HG03175 (cell line): Measurements from ENCODE around the gene COMMD1.
A peak's percentile ranks its signal among the peaks of the same experiment; 100 is the strongest.
"Not testable (repeated sequence)": the region's sequence is repeated elsewhere in the genome, so short reads cannot be mapped to it uniquely, and the experiment has no call there.

Experiments
- ATAC-seq: cut with Tn5 transposase; IDR thresholded peaks from one replicate; pipeline ENCODE4 v1.9.1; 2021; ENCODE audit warnings: mild to moderate bottlenecking, moderate library complexity; ENCODE audit not compliant: unreplicated experiment

Gene COMMD1

DNA sequence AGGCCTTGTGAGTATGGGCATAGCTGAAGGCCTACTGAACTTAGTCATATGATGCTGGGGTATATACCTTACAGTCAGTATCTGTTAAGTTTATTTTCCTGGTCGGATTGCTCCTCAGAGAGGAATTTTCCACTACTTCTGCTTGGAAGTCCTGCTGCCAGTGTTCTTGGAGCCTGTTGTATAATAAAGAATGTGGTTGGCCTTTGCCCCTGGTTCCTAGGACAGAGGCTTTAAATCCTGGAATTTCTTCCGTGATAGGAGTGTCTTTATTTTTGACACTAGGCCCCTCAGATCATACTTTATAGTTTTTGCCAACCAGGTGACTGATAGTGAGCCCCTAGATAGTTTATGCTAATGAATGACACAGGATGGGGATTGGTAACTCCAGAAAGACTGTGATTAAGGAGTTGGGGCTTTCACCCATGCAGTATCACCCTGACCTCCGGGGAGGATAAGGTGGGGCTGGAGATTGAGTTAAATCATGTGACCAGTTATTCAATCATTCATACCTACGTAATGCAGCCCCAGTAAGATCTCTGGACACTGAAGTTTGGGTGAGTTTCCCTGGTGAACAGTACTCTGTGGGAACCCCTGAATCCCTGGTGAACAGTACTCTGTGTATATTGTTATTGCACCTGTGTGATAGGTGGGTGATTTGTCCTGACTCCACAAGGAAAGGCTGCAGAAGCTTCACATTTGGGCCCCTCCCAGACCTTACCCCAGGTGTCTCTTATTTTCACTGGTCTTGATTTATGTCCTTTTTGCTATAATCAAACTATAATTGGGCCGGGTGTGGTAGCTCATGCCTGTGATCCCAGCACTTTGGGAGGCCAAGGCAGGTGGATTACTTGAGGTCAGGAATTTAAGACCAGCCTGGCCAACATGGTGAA, 56.9 kb downstream of the COMMD1 start:
- no peak for ATAC-seq

DNA sequence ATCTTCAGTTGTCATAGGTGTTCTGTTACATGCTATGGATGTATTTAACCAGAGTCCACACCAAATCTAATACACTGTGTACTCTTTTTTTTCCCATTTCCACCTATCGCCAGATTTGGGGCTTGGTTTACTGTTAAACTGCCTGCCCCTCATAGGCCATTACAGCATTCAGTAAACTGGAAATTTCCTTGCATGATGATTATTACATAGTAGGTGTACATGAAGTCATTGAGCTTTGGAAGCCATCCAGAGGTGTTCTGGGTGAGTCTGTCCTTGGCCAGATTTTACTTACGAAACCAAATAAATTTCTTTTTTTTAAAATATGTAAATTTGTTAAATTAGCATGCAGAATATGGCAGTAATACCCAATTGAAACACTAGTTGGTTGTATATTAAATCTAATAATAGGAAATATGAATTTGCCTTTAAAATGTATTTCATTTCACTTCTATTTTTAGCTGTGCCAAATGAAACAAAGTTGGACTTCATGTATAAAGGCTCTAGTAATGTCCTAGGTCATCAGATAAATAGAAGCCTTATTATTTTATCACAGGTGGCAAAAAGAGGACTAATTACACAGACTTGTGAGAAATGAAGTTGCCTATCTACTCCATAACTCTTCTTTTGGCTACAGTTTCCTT, 60.7 kb downstream of the COMMD1 start:
- ATAC-seq, result no peak

DNA sequence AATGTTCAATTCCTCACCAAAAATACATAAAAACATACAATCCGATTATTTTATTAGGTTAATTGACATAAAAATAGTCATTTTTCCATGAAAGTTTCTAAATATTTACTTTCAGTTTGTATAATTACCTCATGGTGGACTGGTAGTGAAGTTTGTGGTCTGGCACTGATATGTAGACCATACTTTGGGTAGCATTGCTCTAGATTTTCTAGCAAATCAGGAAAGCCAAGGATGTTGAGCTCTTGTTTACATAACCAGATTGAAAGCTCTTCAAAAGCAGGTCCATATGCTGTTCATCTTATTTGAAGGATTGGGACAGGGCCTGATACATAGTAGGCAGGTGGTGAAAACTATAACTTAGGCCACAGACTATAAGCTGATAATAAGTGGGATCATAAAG, 61.8 kb downstream of the COMMD1 start:
- no peak for ATAC-seq

DNA sequence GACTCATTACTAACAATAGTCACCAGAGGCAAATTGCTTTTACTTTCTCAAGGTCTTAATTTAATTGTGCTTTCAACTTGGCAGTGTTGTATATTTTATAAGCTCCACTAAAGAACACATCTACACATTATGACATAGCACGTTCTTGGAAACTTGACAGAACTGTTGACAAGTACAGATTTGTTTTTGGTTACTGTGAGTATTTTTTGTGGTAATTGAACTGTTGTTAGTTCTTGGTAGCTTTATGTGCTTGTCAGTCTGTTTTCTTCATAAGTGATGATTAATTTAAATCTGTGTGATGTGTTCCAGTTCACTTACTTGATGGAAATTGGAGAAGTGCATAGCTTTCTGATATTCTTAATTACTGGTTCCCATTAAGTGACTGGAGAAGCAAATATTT, 63.9 kb downstream of the COMMD1 start:
- no peak for ATAC-seq

DNA sequence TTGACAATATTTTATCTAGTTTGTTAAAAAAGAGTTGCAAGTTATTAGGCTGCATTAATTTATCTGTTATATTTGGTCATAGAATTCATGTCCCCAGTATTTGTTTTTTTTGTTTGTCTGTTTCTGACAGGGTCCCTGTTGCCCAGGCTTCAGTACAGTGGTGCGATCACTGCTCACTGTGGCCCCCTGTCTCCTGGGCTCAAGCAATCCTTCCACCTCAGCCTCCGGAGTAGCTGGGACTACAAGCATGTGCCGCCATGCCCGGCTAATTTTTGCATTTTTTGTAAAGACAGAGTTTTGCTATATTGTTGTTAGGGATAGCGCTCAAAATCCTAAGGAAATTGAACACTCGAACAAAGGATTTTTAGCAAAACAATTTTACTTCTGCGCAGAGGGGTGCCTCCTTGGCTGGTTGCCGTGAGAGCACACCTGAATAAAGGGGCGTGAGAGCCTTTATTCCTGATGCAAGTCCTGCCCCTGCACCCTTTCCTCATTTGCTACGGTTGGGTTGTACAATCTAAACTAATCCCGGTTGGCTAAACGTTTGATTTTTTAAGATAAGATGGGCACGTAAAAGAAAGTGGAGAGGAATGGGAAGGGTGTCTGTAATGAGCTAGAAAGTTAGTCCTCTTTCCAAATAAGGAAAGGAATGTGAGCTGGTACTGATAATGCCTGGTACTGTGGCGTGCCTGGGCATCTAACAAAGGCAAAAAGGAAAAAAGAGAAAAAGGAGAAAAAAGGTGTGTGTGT, 65.5 kb downstream of the COMMD1 start:
- ATAC-seq, result no peak

DNA sequence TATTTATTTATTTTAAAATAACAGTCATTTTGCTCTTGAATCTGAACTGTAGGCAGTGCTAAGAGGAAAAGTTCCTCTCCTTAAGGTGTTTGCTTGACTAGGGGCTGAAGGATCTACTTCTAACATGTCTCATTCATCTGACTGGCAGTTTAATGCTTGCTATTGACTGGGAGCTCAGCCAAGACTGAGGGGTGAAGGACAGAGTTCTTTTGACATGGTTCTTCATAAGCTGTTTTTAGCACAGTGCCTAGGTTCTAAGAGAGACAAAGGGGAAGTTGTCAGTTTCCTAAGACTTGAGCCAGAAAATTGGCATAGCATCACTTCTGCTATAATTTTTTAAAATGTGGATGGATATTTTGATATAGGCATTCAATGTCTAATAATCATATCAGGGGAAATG, 73.0 kb downstream of the COMMD1 start:
- ATAC-seq, result no peak

DNA sequence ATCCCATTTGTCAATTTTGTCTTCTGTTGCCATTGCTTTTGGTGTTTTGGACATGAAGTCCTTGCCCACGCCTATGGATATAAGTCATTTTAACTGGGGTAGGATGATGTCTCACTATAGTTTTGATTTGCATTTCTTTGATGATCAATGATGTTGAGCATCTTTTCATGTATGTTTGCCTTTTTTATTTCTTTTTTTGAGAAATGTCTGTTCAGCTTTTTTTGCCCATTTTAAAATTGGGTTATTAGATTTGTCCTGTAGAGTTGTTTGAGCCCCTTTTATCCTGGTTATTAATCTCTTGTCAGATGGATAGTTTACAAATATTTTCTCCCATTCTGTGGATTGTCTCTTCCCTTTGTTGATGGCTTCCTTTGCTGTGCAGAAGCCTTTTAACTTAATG, 75.3 kb downstream of the COMMD1 start:
- ATAC-seq, result no peak

DNA sequence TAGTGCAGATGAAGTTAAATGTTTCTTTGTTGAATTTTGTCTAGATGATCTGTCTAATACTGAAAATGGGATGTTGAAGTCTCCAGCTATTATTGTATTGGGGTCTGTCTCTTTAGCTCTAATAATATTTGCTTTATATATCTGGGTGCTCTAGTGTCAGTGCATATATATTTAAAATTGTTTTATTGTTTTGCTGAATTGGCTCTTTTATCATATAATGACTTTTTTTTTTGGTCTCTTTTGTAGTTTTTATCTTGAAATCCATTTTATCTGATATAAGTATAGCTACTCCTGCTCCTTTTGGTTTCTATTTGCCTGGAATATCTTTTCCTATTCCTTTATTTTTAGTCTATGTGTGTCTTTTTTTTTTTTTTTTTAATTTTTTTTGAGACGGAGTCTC, 79.2 kb downstream of the COMMD1 start:
- no peak for ATAC-seq

DNA sequence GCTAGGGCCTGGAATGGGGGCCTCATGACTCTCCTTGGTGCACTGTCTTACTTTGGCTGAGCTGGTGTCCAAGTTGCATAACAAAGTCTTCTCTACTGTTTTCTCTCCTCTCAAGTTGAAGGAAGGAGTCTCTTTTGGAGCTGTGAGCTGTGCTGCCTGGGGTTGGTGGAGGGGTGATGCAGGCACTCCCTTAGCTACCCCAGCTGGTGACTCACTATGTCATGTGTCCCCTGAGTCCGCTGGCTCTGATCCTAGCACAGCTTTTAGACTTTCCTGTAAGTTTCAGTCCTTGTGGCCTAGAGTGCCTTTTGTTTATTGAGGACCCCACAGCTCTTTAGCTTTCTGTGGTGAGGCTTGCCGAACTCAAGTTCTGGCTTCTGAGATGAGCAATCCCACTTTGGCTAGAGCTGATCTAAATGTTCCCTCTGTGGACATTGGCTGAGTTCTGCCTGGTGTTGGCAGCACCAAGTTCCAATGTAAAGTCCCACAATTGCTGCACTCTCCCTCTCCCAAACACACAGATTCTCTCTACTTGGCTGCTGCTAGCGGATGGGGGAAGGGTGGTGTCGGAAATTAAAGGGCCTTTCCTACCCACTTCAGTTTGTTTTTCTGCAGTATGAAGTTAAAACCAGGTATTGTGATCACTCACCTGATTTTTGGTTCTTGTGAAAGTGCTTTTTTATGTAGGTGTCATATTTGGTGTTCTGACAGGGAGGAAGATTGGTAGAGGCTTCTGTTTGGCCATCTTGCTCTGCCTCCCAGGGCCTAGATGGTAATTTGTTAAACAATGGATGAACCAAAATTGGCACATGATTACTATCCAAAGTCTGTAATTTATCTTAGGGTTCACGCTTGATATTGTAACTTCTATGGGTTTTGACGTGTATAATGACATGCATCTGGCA, 83.2 kb downstream of the COMMD1 start:
- ATAC-seq, result no peak

DNA sequence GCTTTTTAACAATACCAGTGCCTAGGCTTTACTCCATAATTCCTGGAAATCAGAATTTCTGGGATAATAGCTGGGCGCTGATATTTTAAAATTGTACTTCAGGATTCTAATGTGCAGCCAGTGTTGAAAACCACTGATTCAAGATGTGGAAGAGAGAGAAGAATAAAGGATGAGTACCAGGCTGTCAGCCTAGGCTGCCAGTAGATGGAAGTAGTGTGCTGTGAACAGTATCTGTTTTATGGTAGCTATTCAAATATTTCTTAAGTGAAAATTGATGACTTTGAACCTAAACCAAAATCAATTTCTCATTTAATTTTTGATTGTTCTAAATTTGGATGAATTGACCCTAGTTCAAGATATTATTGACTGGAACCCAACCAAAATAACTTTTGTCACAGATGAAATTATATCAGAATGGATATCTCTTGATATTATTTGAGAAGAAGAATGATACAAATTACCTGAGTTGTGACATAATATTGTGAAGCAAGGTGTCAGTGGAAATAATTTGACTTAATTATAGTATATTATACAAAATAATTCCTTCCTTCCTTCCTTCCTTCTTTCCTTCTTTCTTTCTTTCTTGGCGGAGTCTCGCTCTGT, 88.0 kb downstream of the COMMD1 start:
- peak; percentile 62 for ATAC-seq

DNA sequence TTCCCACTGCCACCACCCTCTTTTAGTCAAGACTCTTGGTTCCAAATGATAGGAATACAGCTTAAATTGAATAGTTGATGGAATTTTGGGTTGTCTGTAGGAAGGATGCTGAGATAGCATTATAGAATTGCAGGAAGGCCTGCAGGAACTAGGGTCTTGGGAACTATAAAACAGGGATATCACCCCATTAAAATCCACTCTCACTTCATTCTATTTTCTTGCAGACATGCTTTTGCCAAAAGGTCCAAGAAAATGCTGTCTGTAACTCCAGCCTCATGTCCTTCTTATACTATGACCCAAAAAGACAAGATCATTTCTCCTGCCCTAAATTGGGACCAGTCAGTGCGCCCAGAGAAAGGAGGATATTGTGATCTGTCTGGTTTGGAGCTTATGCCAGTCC, 89.1 kb downstream of the COMMD1 start:
- no peak for ATAC-seq

DNA sequence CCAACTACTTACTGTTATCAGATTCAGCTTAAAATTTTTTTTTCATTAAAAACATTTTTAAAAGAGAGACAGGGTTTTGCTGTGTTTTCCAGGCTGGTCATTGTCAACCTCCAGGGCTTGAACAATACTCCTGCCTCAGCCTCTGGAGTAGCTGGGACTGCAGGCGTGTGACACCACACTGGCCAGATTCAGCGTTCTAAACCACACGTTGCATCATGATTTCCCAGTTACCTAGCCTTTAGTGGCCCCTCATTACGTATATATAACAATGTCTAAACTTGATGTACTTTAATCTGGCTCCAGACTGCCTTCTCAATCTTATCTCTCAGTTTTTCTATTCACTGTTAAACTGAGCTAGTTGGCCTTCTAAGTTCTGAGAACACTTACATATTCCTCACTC, 89.6 kb downstream of the COMMD1 start:
- ATAC-seq, result no peak

DNA sequence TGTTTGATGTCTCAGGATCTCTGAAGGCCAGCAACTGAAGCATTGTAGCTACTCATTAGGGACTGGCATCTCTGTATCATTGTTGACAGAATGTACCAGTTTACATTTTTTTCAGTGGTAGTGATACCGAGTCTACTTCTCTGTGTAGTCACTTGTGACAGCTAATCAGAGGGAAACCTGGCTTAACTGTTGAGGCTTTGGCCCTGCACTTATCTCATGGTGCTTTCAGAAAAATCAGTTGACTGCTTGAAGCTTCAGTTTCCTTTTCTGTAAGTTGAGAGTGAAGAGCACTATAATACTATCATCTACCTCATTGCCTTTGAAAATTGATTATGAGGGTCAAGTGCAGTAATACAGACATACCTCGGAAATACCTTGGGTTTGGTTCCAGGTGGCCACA, 90.0 kb downstream of the COMMD1 start:
- ATAC-seq, result no peak

DNA sequence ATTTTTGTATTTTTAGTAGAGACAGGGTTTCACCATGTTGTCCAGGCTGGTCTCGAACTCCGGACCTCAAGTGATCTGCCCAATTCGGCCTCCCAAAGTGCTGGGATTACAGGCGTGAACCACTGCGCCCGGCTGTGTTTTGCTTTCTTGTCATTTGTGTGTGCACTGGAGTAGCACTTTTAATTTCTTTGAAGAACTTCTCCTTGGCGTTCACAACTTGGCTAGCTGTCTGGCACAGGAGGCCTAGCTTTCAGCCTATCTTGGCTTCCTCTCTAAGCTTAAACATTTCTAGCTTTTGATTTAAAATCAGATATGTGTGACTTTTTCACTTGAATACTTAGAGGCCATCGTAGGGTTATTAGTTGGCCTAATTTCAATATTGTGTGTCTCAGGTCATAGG, 93.0 kb downstream of the COMMD1 start:
- no peak for ATAC-seq

DNA sequence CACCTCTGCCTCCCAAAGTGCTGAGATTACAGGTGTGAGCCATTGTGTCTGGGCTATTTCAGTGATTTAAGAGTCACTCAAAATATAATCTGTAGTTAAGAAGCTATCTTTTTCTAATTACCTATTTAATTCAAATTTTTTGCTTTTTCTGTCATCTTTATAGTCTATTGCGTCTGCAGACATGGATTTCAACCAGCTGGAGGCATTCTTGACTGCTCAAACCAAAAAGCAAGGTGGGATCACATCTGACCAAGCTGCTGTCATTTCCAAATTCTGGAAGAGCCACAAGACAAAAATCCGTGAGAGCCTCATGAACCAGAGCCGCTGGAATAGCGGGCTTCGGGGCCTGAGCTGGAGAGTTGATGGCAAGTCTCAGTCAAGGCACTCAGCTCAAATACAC, 95.1 kb downstream of the COMMD1 start:
- ATAC-seq, result no peak

DNA sequence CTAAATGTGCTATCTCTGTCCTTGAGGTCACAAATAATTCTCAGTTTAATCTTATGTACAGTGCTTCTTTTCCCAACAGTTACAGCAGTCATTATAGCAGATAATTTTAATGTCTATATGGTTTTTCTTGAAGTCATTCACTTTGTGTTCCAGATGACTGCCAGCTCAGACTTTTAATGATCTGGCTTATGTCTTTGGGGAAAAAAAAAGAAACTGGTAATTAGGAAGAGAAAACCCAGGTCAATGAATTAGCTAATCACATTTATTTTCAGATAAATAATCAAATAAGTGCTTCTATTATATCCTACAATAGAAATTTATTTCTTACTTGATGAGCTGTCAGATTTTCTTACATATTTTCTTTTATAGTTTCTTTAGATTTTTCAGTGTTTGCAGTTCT, 96.0 kb downstream of the COMMD1 start:
- no peak for ATAC-seq

DNA sequence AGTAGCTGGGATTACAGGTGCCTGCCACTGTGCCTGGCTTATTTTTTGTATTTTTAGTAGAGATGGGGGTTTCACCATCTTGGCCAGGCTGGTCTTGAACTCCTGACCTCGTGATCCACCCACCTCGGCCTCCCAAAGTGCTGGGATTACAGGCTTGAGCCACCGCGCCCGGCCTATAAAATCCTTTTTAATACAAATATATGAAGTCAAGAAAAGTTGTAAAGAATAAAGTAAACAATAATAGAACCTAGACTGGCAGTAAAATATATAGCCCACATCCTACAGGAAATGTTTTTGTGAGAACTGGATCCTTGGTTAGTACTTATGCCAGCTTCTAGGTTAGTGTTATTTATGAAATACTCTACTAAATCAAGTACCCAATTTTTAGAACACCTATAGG, 99.0 kb downstream of the COMMD1 start:
- ATAC-seq, result not testable (repeated sequence)

DNA sequence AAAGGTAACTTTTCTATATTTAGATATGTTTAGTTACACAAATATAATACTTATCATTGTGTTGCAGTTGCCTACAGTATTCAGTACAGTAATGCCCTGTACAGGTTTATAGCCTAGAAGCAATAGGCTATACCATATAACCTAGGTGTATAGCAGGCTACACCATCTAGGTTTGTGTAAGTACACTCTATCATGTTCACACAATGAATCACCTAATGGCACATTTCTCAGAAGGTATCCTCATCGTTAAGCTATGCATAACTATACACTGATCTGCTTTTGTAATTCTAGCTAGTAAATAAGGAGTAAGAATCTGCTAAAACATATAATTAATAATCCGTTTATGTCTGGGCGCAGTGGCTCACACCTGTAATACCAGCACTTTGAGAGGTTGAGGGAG, 102.1 kb downstream of the COMMD1 start:
- ATAC-seq, result no peak

DNA sequence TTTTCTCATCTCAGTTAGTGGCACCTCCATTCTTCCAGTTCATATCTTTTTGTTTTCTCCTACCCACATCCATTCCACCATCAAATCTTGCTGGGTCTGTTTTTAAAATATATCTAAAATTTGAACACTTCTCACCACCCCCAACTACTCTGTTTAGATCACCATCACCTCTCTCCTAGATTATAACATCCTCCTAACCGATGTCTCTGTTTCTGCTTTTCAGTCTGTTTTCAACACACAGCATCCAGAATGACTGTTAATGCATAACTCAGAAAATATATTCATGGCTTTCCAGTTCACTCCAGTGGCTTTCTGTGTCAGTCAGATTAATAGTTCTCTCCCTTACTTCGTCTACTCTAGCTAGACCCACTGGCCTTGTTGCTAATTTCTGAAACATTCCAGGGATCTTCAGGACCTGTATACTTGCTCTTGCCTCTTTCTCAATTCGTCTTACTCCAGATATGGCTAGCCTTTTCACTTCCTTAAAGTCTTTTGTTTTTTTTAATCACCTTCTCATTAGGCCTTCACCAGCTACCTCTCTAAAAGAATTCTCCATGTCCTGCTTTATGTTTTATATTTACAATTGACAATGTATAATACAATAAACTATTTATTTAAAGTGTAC, 105.3 kb downstream of the COMMD1 start:
- ATAC-seq, result no peak

DNA sequence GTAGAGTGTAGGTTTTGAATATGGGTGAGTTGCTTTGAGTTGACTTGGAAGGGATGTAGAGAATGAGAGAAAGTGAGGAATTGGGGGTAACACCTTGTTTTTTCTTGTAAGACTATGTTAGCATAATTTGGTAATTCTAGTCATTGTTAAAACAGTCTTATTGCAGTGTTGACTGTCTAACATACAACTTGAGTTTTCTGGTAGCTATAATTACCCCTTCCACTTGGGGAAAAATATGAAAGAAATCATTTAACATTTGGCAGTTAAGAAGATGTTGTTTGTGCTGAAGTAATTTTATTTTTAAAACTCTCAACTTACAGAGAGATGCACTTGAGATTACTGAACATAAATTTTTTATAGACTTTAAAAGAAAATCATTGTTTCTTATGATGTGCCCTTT, 108.2 kb downstream of the COMMD1 start:
- ATAC-seq, result no peak
